ENCODE measurements around the gene NBPF11.
"Not testable (repeated sequence)": the region's sequence is repeated elsewhere in the genome, so short reads cannot be mapped to it uniquely, and the experiment has no call there.

NBPF11 gene

GRCh38 chr1:148151911-148152656, at the start of gene NBPF11:
NBPF11 (minus strand) TSS chr1:148152281; CDS start chr1:148127003, 25,278 bp downstream.
- peaks cover 21% of the 10 kb centered on the region for H3K4me1 ChIP-seq (ENCODE audit: low read depth, poor library complexity, severe bottlenecking)
- H4K20me1 ChIP-seq (ENCODE audit: insufficient read depth); H3K27me3 ChIP-seq (ENCODE audit: insufficient read depth, low read depth); H3K36me3 ChIP-seq (ENCODE audit: insufficient read depth): not testable (repeated sequence)
- H3K9ac ChIP-seq = peak within 1 kb of the TSS; percentile 50
- peak within 1 kb of the TSS; percentile 99 for H3K4me2 ChIP-seq
- H3K79me2 ChIP-seq (ENCODE audit: insufficient read depth, low read depth) = peaks cover 35% of the 10 kb centered on the region; the same call in 1 of the 2 replicates
- H3K27ac ChIP-seq = peak within 1 kb of the TSS; percentile 52
- H2AFZ ChIP-seq (ENCODE audit: low read depth) = peak within 1 kb of the TSS; percentile 73
- peak within 1 kb of the TSS; percentile 87 for H3K4me3 ChIP-seq (IDR thresholded peaks at IDR 0.05; ENCODE audit: insufficient read depth, low read depth, low read length)

- not testable (repeated sequence) for H3K27me3 ChIP-seq (ENCODE audit: insufficient read depth, low read depth); H3K4me2 ChIP-seq; H3K4me3 ChIP-seq (IDR thresholded peaks at IDR 0.05; ENCODE audit: insufficient read depth, low read depth, low read length); H3K36me3 ChIP-seq (ENCODE audit: insufficient read depth); H3K79me2 ChIP-seq (ENCODE audit: insufficient read depth, low read depth); H4K20me1 ChIP-seq (ENCODE audit: insufficient read depth); H2AFZ ChIP-seq (ENCODE audit: low read depth); H3K9ac ChIP-seq; H3K27ac ChIP-seq; H3K4me1 ChIP-seq (ENCODE audit: low read depth, poor library complexity, severe bottlenecking)
These were observed 45.3 kb upstream of the NBPF11 start for GRCh38 chr1:148197396-148197795.

GRCh38 chr1:148196949-148197348, 44.9 kb upstream of the NBPF11 start:
- H3K4me3 ChIP-seq (IDR thresholded peaks at IDR 0.05; ENCODE audit: insufficient read depth, low read depth, low read length); H3K27me3 ChIP-seq (ENCODE audit: insufficient read depth, low read depth); H3K79me2 ChIP-seq (ENCODE audit: insufficient read depth, low read depth); H3K36me3 ChIP-seq (ENCODE audit: insufficient read depth); H2AFZ ChIP-seq (ENCODE audit: low read depth); H3K4me1 ChIP-seq (ENCODE audit: low read depth, poor library complexity, severe bottlenecking); H3K27ac ChIP-seq; H4K20me1 ChIP-seq (ENCODE audit: insufficient read depth); H3K4me2 ChIP-seq; H3K9ac ChIP-seq: not testable (repeated sequence)

- H3K4me1 ChIP-seq (ENCODE audit: low read depth, poor library complexity, severe bottlenecking); H3K4me2 ChIP-seq; H3K9ac ChIP-seq; H4K20me1 ChIP-seq (ENCODE audit: insufficient read depth); H3K27me3 ChIP-seq (ENCODE audit: insufficient read depth, low read depth); H3K79me2 ChIP-seq (ENCODE audit: insufficient read depth, low read depth); H2AFZ ChIP-seq (ENCODE audit: low read depth); H3K36me3 ChIP-seq (ENCODE audit: insufficient read depth); H3K4me3 ChIP-seq (IDR thresholded peaks at IDR 0.05; ENCODE audit: insufficient read depth, low read depth, low read length); H3K27ac ChIP-seq: not testable (repeated sequence)
These were observed 43.0 kb upstream of the NBPF11 start for GRCh38 chr1:148195115-148195514.

GRCh38 chr1:148188768-148189167, 36.7 kb upstream of the NBPF11 start:
- not testable (repeated sequence) for H3K27me3 ChIP-seq (ENCODE audit: insufficient read depth, low read depth); H4K20me1 ChIP-seq (ENCODE audit: insufficient read depth); H2AFZ ChIP-seq (ENCODE audit: low read depth); H3K9ac ChIP-seq; H3K79me2 ChIP-seq (ENCODE audit: insufficient read depth, low read depth); H3K4me3 ChIP-seq (IDR thresholded peaks at IDR 0.05; ENCODE audit: insufficient read depth, low read depth, low read length); H3K36me3 ChIP-seq (ENCODE audit: insufficient read depth); H3K4me2 ChIP-seq; H3K27ac ChIP-seq; H3K4me1 ChIP-seq (ENCODE audit: low read depth, poor library complexity, severe bottlenecking)

GRCh38 chr1:148178682-148179081, 26.6 kb upstream of the NBPF11 start:
- not testable (repeated sequence) for H3K9ac ChIP-seq; H3K36me3 ChIP-seq (ENCODE audit: insufficient read depth); H3K4me2 ChIP-seq; H4K20me1 ChIP-seq (ENCODE audit: insufficient read depth); H2AFZ ChIP-seq (ENCODE audit: low read depth); H3K4me1 ChIP-seq (ENCODE audit: low read depth, poor library complexity, severe bottlenecking); H3K27ac ChIP-seq; H3K27me3 ChIP-seq (ENCODE audit: insufficient read depth, low read depth); H3K4me3 ChIP-seq (IDR thresholded peaks at IDR 0.05; ENCODE audit: insufficient read depth, low read depth, low read length); H3K79me2 ChIP-seq (ENCODE audit: insufficient read depth, low read depth)

- not testable (repeated sequence) for H3K9ac ChIP-seq; H3K27me3 ChIP-seq (ENCODE audit: insufficient read depth, low read depth); H3K4me2 ChIP-seq
These were observed 23.3 kb upstream of the NBPF11 start for GRCh38 chr1:148175414-148175813.

GRCh38 chr1:148171995-148172394, 19.9 kb upstream of the NBPF11 start:
- not testable (repeated sequence) for H3K36me3 ChIP-seq (ENCODE audit: insufficient read depth); H3K27me3 ChIP-seq (ENCODE audit: insufficient read depth, low read depth)

More at GRCh38 chr1:148175414-148175813, 23.3 kb upstream of the NBPF11 start:
- not testable (repeated sequence) for H3K36me3 ChIP-seq (ENCODE audit: insufficient read depth); H3K79me2 ChIP-seq (ENCODE audit: insufficient read depth, low read depth); H3K4me3 ChIP-seq (IDR thresholded peaks at IDR 0.05; ENCODE audit: insufficient read depth, low read depth, low read length); H2AFZ ChIP-seq (ENCODE audit: low read depth); H3K27ac ChIP-seq; H3K4me1 ChIP-seq (ENCODE audit: low read depth, poor library complexity, severe bottlenecking); H4K20me1 ChIP-seq (ENCODE audit: insufficient read depth)

More at GRCh38 chr1:148171995-148172394, 19.9 kb upstream of the NBPF11 start:
- H3K4me3 ChIP-seq (IDR thresholded peaks at IDR 0.05; ENCODE audit: insufficient read depth, low read depth, low read length); H4K20me1 ChIP-seq (ENCODE audit: insufficient read depth); H3K79me2 ChIP-seq (ENCODE audit: insufficient read depth, low read depth); H3K27ac ChIP-seq; H3K4me2 ChIP-seq; H3K4me1 ChIP-seq (ENCODE audit: low read depth, poor library complexity, severe bottlenecking); H3K9ac ChIP-seq; H2AFZ ChIP-seq (ENCODE audit: low read depth): not testable (repeated sequence)
